NCI-H460 (cell line): Measurements from ENCODE around the gene DKK3. TPM values are rescaled to one million over a fixed set of nuclear protein-coding genes. Genes with fewer than 3 reads are reported as not detected.
A peak's percentile ranks its signal among the peaks of the same experiment; 100 is the strongest.
"Not testable (repeated sequence)": the region's sequence is repeated elsewhere in the genome, so short reads cannot be mapped to it uniquely, and the experiment has no call there.

Experiments used
- DNase-seq: peaks from one replicate; pipeline ENCODE4 v3.0.0-alpha.2; 2016; ENCODE audit warnings: low read depth; ENCODE audit errors: extremely low read depth
- polyA plus RNA-seq: library from polyadenylated mRNA; depleted of rRNA; stranded (reverse); fragments of >200 nt; gene quantifications from 2 replicates; pipeline ENCODE4 v1.2.3, GENCODE V29; 2014; cell fraction: nucleus; rRNA removed
- total RNA-seq: library from RNA; depleted of rRNA; stranded (reverse); fragments of >200 nt; shearing (Covaris generic); gene quantifications from 2 replicates; pipeline ENCODE4 v1.2.3, GENCODE V29; 2014; rRNA removed

Gene DKK3
- total RNA-seq: 0.74 TPM in 1 of 2 replicates, not detected in the other
- polyA plus RNA-seq: 0.45 TPM in 1 of 2 replicates, not detected in the other

DNA sequence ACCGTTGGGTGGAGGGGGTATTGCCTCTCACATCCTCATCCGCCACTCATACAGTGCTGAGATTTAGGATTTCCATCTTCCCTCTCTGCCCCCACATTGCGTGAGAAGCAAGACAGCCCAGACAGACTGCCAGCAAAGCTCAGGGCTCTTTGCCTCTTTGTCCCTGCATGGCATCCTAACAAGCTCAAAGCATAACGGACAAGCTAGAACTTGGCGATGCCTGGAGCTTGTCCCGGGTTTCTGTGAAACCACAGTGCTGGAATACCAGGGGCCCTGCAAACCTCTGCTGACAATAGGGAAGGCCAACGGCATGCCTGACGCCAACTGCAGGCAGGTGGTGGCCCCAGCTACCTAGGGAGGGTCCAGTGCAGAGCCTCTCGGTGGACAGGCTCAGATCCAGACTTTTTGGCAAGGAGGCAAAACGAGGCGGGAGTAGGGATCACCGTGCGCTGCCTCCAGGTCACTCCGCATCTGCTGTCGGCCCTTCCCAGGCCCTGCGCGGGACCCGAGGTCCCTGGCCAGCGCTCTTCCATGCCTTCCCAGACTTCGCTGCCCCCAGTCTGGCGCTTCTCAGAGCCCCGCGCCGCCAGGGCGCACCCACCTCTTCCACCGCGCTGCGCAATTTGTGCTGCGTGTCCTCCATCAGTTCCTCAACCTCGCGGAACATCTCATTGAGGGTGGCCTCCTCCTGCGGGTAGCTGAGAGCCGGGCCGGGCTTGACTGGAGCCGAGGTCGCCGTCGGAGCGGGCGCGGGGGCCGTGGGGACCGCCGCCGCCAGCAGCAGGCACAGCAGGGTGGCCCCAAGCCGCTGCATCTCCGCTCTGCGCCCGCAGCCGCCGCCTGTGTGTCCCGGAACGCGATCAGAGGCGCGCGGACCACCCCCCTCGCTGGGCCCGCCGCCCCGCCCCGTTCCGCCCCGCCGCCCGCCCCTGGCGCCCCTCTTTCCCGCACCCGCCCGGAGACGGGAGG lies at the start of gene DKK3:
Gene DKK3 (minus strand): TSS at position 858 of the 969 bp plus-strand sequence. CDS start 44 bp downstream, at position 814.
- no peak for DNase-seq

DNA sequence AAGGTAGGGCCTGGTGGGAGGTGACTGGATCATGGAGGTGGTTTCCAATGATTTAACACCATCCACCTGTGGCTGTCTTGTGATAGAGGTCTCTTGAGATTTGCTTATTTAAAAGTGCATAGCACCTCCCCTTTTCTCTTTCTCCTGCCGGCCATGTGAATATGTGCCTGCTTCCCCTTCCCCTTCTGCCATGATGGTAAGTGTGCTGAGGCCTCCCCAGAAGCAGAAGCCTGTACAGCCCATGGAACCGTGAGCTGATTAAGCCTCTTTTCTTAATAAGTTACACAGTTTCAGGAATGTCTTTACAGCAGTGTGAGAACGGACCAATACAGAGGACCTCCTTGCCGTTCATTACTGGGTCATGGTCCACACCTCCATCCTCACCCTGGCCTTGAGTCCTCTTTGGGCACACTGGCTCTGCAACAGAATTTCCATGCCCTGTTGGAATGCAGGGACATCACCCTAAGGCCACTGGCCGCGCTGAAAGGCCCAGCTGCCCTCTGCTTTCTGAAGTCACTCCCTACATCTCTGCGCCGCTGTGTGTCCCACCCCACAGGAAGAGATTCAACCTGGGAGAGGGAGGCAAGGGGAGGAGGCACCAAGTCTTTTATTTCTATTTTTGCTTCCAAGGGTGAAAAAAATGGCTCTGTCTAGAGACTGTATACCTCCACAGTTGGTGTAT lies 49.0 kb upstream of the DKK3 start:
- DNase-seq: no peak

GRCh38 chr11:12056119-12056518 lies 47.7 kb upstream of the DKK3 start:
- no peak for DNase-seq

GRCh38 chr11:12053606-12054361 lies 45.4 kb upstream of the DKK3 start:
- DNase-seq: no peak

DNA sequence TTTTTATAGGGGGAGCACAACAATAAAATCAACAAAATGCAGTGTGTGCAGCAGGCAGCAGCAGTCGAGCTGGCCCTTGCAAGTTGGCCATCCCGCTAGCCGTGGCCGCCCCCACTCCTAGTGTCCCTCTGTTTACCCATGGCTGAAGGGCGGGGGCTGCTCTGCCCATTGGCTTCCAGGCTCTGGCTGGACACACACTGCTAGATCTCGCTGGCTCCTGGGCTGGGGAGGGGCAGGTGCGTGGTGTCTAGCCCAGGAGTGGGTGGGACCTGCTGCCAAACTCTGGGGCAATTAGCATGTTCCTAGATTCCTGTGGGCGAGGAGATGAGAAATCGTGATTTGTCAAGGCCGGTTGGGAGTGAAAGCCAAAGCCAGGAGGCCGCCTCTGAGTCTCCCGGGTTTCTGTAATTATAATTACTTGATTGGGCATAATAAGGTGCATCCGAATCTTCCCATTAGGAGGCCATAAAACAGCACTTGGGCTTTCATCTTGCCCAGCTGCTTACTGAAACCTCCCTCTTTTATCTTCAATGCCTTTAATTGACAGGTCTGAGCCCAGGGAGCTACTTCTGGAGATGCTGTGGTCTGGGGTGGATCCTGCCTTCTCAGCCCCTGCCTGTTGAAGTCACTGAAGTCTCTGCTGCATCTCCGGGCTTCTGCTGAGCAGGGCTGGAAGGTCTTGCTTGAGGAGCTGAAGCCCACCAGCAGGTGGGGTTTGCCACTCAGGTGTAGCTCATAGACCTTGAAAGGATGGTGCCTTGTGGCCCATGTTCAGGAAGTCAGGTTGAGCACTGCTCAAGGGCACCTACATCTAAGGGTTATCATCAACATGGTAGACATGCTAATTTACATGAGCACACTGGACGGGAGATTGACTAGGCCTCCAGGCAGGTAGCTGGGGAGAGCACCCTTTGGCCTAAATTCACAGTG lies 44.5 kb upstream of the DKK3 start:
- DNase-seq: no peak

- no peak for DNase-seq
These were observed 42.8 kb upstream of the DKK3 start for GRCh38 chr11:12051287-12051662.

DNA sequence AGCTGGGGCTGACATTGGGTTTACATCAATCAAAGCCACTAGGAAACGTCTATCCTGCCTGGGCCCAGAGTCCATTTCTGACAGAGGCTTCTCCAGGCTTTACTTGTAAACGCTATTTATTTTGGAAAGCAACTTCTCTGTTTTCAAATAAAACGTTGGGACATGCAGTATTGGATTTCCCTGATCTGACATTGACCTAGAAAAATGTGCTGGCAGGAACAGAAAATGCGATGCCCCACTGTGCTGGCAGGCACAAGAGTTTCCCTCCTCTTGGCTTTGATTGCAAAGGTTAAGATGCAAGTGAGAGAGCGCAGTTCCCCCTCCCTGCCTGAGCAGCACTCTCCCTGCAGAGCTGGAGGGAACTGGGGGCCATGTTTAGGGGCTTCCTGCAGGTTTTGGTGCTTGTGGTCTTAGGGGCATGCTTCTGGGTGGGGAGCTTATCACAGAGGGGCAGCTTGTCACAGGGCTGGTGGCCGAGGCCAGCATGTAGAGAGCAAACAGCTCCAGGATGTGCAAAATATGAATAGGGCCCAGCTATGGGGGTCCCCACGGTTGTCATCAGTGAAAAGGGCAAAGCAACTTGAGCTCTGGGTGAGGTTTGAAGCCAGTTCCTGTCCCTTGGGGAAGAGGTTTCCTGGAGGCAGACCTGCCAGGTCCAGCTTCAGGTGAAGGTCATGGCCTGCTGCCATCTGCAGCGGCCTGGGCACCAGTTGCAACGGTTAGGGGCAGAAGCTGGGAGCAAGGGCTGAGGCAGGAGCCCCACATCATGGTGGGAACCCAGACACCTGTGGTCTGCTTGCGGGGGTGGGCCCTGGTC lies 42.3 kb upstream of the DKK3 start:
- no peak for DNase-seq

DNA sequence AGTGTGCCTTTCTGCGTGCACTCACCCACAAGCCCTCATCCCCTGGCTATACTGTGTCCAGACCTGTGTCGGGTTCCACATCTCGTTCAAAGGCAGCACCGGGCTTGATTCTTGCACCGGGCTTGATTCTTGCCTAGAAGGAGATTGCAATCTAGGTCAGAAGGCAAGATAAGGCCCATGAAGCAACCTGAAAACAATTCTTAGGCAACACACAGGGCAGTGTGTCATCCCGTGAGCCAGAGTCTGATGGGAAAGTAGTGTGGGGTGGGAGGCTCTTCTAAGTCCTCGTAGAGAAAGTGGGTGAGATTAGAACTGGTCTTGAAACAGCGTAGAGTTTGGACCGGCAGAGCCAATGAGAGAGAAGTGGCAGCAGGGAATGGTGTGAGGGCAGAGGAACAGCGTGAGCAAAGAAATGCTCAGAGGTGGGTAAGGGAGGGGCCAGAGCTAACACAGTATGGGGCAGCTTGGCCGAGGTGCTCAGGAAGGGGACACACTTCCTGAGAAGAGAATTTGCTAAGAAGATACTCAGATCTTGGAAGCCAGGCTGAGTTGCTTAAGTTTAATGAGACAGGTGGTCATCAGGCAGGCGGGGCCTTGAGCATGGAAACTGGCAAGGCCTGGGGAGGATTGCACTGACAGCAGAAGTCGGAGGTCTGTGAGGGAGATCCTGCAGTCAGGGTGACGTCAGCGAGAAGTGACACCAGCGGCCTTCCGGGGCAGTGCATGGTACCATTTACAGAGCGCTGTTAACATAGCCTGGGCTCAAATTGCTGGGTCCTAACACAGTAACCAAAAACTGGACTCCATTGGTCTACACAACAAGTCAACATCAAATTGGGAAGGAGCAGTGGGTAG lies 40.7 kb upstream of the DKK3 start:
- DNase-seq: no peak

GRCh38 chr11:12046636-12047236 lies 38.3 kb upstream of the DKK3 start:
- DNase-seq: no peak

DNA sequence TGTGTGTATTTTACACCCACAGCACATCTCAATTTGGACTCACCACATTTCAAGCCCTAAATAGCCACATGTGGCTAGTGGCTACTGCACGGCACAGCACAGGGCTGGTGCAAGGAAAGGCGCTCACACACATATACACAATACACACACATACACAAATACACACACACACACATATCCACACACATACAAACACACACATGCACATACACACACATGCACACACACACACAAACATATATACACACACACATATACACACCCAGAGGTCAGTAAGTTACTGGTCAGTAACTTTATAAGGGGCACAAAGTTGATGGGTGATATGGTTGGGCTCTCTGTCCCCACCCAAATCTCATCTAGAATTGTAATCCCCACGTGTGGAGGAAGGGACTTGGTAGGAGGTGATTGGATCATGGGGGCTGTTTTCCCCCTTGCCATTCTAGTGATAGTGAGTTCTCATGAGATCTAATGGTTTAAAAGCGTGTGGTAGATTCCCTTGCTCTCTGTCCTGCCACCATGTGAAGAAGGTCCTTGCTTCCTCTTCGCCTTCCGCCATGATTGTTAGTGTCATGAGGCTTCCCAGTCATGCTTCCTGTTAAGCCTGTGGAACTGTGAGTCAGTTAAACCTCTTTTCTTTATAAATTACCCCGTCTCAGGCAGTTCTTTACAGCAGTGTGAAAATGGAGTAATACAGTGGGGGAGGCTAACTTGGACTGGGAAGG lies 37.6 kb upstream of the DKK3 start:
- DNase-seq: no peak

- no peak for DNase-seq
These were observed 36.4 kb upstream of the DKK3 start for GRCh38 chr11:12044799-12045198.

- DNase-seq: peak; percentile 46
These were observed 35.7 kb upstream of the DKK3 start for GRCh38 chr11:12043959-12044791.

DNA sequence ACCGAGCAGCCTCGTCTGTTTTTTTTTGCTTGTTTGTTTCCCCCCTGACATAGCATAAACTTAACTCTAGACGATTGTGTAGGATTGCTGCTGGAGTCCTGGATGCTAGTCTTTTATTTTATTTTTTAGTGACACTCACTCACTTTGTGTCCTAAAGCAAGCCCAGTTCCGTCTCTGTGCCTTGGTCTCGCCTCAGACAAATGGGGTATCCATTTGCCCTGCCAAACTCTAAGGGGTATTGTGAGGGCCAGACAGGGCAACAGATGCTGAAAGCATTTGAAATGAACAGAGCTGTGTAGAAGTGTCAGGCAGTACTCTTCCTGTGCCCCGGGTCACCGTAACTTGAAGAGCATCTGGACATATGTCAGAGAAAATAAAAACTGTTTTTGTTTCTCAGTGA lies 34.8 kb upstream of the DKK3 start:
- DNase-seq: no peak

DNA sequence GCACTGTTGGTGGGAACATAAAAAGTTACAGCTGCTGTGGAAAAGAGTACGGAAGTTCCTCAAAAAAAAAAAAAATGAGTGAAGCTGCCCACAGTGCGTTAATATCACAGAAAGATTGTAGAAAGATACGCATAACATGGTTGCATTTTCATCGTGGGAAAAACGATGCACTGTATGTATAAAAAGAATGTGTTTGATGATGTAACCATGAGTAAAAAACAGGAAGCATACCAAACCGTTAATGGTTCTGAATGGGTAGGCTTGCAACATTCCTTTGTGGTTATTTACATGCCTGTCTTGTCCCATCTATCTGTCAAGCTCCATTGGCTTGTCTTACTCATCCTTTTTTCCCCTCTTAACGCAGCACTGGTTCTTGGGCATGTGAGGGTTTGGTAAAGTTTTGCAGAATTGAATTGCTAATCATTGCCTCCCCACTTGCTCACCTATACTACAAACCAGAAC lies 33.8 kb upstream of the DKK3 start:
- peak; percentile 27 for DNase-seq

GRCh38 chr11:12040719-12041118 lies 32.3 kb upstream of the DKK3 start:
- not testable (repeated sequence) for DNase-seq

DNA sequence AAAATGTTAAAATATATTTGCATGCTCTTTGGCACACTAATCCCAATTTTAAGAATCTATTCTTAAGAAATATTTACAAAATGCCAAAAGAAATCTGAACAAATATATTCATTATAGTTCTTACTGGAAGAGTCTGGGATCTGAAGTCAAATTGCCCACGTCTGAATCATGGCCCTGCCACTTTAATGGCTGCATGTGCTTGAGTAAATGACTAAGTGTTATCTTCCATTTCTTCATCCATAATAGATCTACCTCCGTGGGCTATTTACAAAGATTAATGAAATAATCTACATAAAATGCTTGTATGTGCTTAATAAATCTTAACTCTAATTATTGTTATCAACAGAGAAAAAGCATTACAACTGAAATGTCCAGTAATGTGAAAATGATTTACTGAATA lies 24.5 kb upstream of the DKK3 start:
- no peak for DNase-seq
